GM12878 (cell line): Measurements from ENCODE around the gene DCDC2C. TPM values are rescaled to one million over a fixed set of nuclear protein-coding genes. Genes with fewer than 3 reads are reported as not detected.

Source experiments
- ATAC-seq: fragments of 200-7000 bp; cut with Tn5 transposase; 3 replicates; pipeline ENCODE4 v1.9.1; 2020; ENCODE audit warnings: mild to moderate bottlenecking, moderate library complexity
- BruUV-seq: library from RNA; stranded (reverse); fragments of 400-500 nt; replicated peaks from 2 replicates; lab custom pipeline; 2021; lab: Mats Ljungman, UMichigan
- CTCF ChIA-PET: fragments of 300-600 bp; sonication (Branson Sonifier 250); formaldehyde crosslinking; extraction: SDS; loops from one replicate; lab custom pipeline; 2021; ENCODE audit warnings: inconsistent platforms; lab: Yijun Ruan, JAX
- POLR2A ChIA-PET: fragments of 350-600 bp; formaldehyde crosslinking; extraction: SDS; loops from one replicate; lab custom pipeline; 2021; ENCODE audit warnings: inconsistent platforms; lab: Charles Lee
- RAD21 ChIA-PET: fragments of 300-600 bp; sonication (Branson Sonifier 250); formaldehyde crosslinking; loops from one replicate; lab custom pipeline; 2023; ENCODE audit warnings: antibody characterized with exemption; ENCODE audit not compliant: unreplicated experiment; lab: Charles Lee
- SMC1A ChIA-PET: fragments of 300-600 bp; sonication (Branson Sonifier 250); formaldehyde crosslinking; loops from one replicate; lab custom pipeline; 2023; ENCODE audit not compliant: unreplicated experiment, uncharacterized antibody; lab: Charles Lee
- DNase-seq: peaks from one replicate; pipeline ENCODE4 v3.0.0-alpha.2; 2011; ENCODE audit warnings: low read depth, low spot score
- FAIRE-seq: peaks from 3 replicates; lab custom pipeline; 2011; peaks lifted over from hg19 to GRCh38; lab: Jason Lieb, UNC
- H2AFZ ChIP-seq: 2 replicates; pipeline ENCODE4 v1.6.0; 2011; ENCODE audit warnings: low read depth, low read length, control low read depth; ENCODE audit not compliant: control insufficient read depth
- H3K27ac ChIP-seq: 2 replicates; pipeline ENCODE4 v1.5.1; 2011; ENCODE audit warnings: control low read depth; ENCODE audit not compliant: control insufficient read depth, insufficient read depth
- H3K27me3 ChIP-seq, 2 experiments: replicated peaks in 1 of 2; 2 replicates each; pipeline versions ENCODE4 v1.6.0 to v1.6.1; 2011; ENCODE audit warnings: low read length in 1 of 2; ENCODE audit not compliant: control insufficient read depth in 2 of 2, insufficient read depth in 2 of 2
- H3K36me3 ChIP-seq, 2 experiments: 2 replicates each; pipeline ENCODE4 v1.5.1; 2011; ENCODE audit warnings: low read length in 1 of 2; ENCODE audit not compliant: control insufficient read depth in 2 of 2, insufficient read depth in 2 of 2
- H3K4me1 ChIP-seq: 2 replicates; pipeline ENCODE4 v1.6.1; 2011; ENCODE audit warnings: mild to moderate bottlenecking, low read length, moderate library complexity, mixed read lengths; ENCODE audit not compliant: control insufficient read depth, insufficient read depth
- H3K4me2 ChIP-seq: 2 replicates; pipeline ENCODE4 v1.6.0; 2011; ENCODE audit warnings: control low read depth; ENCODE audit not compliant: control insufficient read depth, insufficient read depth
- H3K4me3 ChIP-seq: fragments of 200-600 bp; sonication (generic); 2 replicates; pipeline ENCODE4 v1.5.1; 2016
- H3K79me2 ChIP-seq: 2 replicates; pipeline ENCODE4 v1.6.0; 2011; ENCODE audit warnings: low read length; ENCODE audit not compliant: control insufficient read depth, insufficient read depth
- H3K9ac ChIP-seq: 2 replicates; pipeline ENCODE4 v1.8.0; 2011; ENCODE audit warnings: low read length, control low read depth, mixed read lengths; ENCODE audit not compliant: control insufficient read depth, insufficient read depth
- H3K9me3 ChIP-seq: replicated peaks from 3 replicates; pipeline ENCODE4 v1.5.1; 2011; ENCODE audit warnings: mild to moderate bottlenecking, low read length; ENCODE audit not compliant: control insufficient read depth, insufficient read depth
- H4K20me1 ChIP-seq: 2 replicates; pipeline ENCODE4 v1.6.0; 2011; ENCODE audit not compliant: control insufficient read depth, insufficient read depth
- ATF7 ChIP-seq: fragments of 450-650 bp; IDR thresholded peaks from 2 replicates; pipeline ENCODE4 v1.6.1; 2016; ENCODE audit warnings: low read depth, mild to moderate bottlenecking
- BMI1 ChIP-seq: fragments of 450-650 bp; IDR thresholded peaks from 2 replicates; pipeline ENCODE4 v1.6.1; 2016; ENCODE audit warnings: mild to moderate bottlenecking, moderate library complexity, borderline replicate concordance
- CEBPZ ChIP-seq: fragments of 150-350 bp; IDR thresholded peaks from 2 replicates; pipeline ENCODE4 v1.6.1; 2016; ENCODE audit warnings: low read depth, low read length
- CHD1 ChIP-seq: IDR thresholded peaks from 2 replicates; pipeline ENCODE4 v1.6.1; 2012; ENCODE audit warnings: low read depth, low read length, improper control_type of control experiment
- FOXM1 ChIP-seq: IDR thresholded peaks from 2 replicates; pipeline ENCODE4 v1.6.1; 2012; ENCODE audit warnings: low read depth, mild to moderate bottlenecking, inconsistent platforms, low read length, moderate library complexity
- KDM1A ChIP-seq: fragments of 200-600 bp; sonication (generic); IDR thresholded peaks from 2 replicates; pipeline ENCODE4 v1.6.1; 2016; ENCODE audit warnings: borderline replicate concordance
- MXI1 ChIP-seq: fragments of 150-350 bp; IDR thresholded peaks from 2 replicates; pipeline ENCODE4 v1.6.1; 2011; ENCODE audit warnings: low read depth, mild to moderate bottlenecking, inconsistent platforms, low read length, improper control_type of control experiment
- NRF1 ChIP-seq: conservative IDR thresholded peaks from 2 replicates; pipeline ENCODE4 v1.6.1; 2011; ENCODE audit warnings: mild to moderate bottlenecking, low read depth, low read length, improper control_type of control experiment
- RCOR1 ChIP-seq: conservative IDR thresholded peaks from 2 replicates; pipeline ENCODE4 v1.6.1; 2012; ENCODE audit warnings: low read depth, low read length, improper control_type of control experiment
- SKIL ChIP-seq: fragments of 450-650 bp; IDR thresholded peaks from 2 replicates; pipeline ENCODE4 v1.6.1; 2017; ENCODE audit warnings: mild to moderate bottlenecking, low read depth, inconsistent platforms; ENCODE audit not compliant: poor library complexity, severe bottlenecking
- SMAD5 ChIP-seq: IDR thresholded peaks from 2 replicates; pipeline ENCODE4 v1.6.1; 2016; ENCODE audit warnings: antibody characterized with exemption, low read depth
- ZNF622 ChIP-seq: fragments of 450-650 bp; IDR thresholded peaks from 2 replicates; pipeline ENCODE4 v1.6.1; 2017; ENCODE audit warnings: mild to moderate bottlenecking, inconsistent platforms
- WGBS: methylation state at CpG from one replicate; pipeline ENCODE4 v1.1.6; 2016; ENCODE audit warnings: low lambda C conversion rate; ENCODE audit not compliant: insufficient replicate concordance, insufficient coverage; ENCODE audit errors: missing lambda C conversion rate; 5-methylcytosine and 5-hydroxymethylcytosine counted together
- in situ Hi-C: fragments of 300-500 bp; cut with MboI; formaldehyde crosslinking; loops from 9 replicates; pipeline ENCODE4 v1.14.3; 2018; ENCODE audit warnings: mixed read lengths
- intact Hi-C: fragments of 100-400 bp; cut with micrococcal nuclease; formaldehyde crosslinking; loops from one replicate; pipeline ENCODE4 v1.14.2; 2022; ENCODE audit not compliant: unreplicated experiment
- polyA plus RNA-seq, 11 experiments: library from polyadenylated mRNA; depleted of rRNA in 4 of 11; unstranded in 6 of 11; stranded (reverse) in 5 of 11; fragments of >200 nt; fragmentation: Nextera tagmentation in 4 of 11; fragmentation: Illumina TruSeq in 1 of 11; extraction: Ambion mirVana in 4 of 11; extraction: Trizol in 1 of 11; gene quantifications; 1 replicate in 1 of 11; 2 replicates in 10 of 11; pipeline versions ENCODE4 v1.2.1 to v1.2.3, GENCODE V29; 2011 to 2016; ENCODE audit warnings: inconsistent platforms in 2 of 11, missing spikeins in 2 of 11, low read depth in 1 of 11
- total RNA-seq, 4 experiments: library from RNA; depleted of rRNA in 3 of 4; stranded (reverse); fragments of >200 nt in 3 of 4; fragmentation: Illumina TruSeq in 1 of 4; extraction: Trizol in 1 of 4; gene quantifications; 2 replicates each; pipeline versions ENCODE4 v1.2.1 to v1.2.3, GENCODE V29; 2013 to 2021

DCDC2C gene
- total and polyA plus RNA-seq, 10 of the 15 experiments (the other 5 are each of a cell fraction or from before 2014, with no cell fraction given) = not detected

GRCh38 chr2:3747826-3748225 lies 44.5 kb downstream of the DCDC2C start:
- ChIA-PET POLR2A (no interaction called here), RAD21 (no interaction called here), CTCF (no interaction called here), SMC1A (no interaction called here)
- DNase-seq = no peak
- Histone ChIP-seq H3K27me3 (peaks cover 0 to 2% of the 10 kb centered on the region in 2 experiments; a peak in 2 of 4 replicates), H3K4me2 (no peak overlapping the region), H3K27ac (no peak overlapping the region), H3K79me2 (no peaks in the 10 kb centered on the region), H4K20me1 (no peaks in the 10 kb centered on the region), H3K4me1 (no peaks in the 10 kb centered on the region), H3K4me3 (no peak overlapping the region), H3K9ac (no peak overlapping the region), H2AFZ (no peak overlapping the region), H3K36me3 (no peaks in the 10 kb centered on the region), H3K9me3 (no peaks in the 10 kb centered on the region)
- intact Hi-C loops = no loop called here
- ATAC-seq = no peak
- 26% methylated on average over 9 of the region's 9 CpGs for WGBS
- FAIRE-seq = no peak
- TF ChIP-seq FOXM1 (no peak), CHD1 (no peak)
- in situ Hi-C loops = no loop called here
- BruUV-seq = no TSS peak

- ATAC-seq (no peak), FAIRE-seq (no peak), DNase-seq (no peak)
- RAD21 ChIA-PET = no interaction called here
- H3K4me3 ChIP-seq = no peak overlapping the region
- H3K9ac ChIP-seq = no peak overlapping the region
- H3K27ac ChIP-seq = no peak overlapping the region
- no peak overlapping the region for H2AFZ ChIP-seq
- BruUV-seq = no TSS peak
- no peaks in the 10 kb centered on the region for H3K4me1 ChIP-seq
- no peaks in the 10 kb centered on the region for H3K36me3 ChIP-seq
- H4K20me1 ChIP-seq = no peaks in the 10 kb centered on the region
- in situ Hi-C loops (no loop called here), intact Hi-C loops (no loop called here)
- no peaks in the 10 kb centered on the region for H3K79me2 ChIP-seq
- H3K9me3 ChIP-seq = no peaks in the 10 kb centered on the region
- peaks cover 0 to 2% of the 10 kb centered on the region in 2 experiments; a peak in 2 of 4 replicates for H3K27me3 ChIP-seq
- SMC1A ChIA-PET = no interaction called here
- POLR2A ChIA-PET = no interaction called here
- no peak overlapping the region for H3K4me2 ChIP-seq
- CTCF ChIA-PET = interaction anchor here (1.9 kb wide), 1 partner anchor 21 kb away, joined by 4 read pairs; no protein-coding TSS in a partner anchor
- WGBS = 60% methylated on average over 7 of the region's 7 CpGs
- no peak for TF ChIP-seq SKIL
- TF ChIP-seq MXI1 = no peak
- TF ChIP-seq RCOR1 = no peak
- TF ChIP-seq KDM1A = no peak
- TF ChIP-seq SMAD5 = no peak
- no peak for TF ChIP-seq BMI1
- TF ChIP-seq ATF7 = no peak
- no peak for TF ChIP-seq CEBPZ
- TF ChIP-seq ZNF622 = no peak
- TF ChIP-seq NRF1 = no peak
Measured at GRCh38 chr2:3749201-3749600, 45.8 kb downstream of the DCDC2C start.
